Measurements from ENCODE around the gene IFT122.

- TF ChIP-seq SPI1 (IDR thresholded peaks at IDR 0.05; ENCODE audit: borderline replicate concordance, low read depth): no peak
- TF ChIP-seq, protein P1, sequence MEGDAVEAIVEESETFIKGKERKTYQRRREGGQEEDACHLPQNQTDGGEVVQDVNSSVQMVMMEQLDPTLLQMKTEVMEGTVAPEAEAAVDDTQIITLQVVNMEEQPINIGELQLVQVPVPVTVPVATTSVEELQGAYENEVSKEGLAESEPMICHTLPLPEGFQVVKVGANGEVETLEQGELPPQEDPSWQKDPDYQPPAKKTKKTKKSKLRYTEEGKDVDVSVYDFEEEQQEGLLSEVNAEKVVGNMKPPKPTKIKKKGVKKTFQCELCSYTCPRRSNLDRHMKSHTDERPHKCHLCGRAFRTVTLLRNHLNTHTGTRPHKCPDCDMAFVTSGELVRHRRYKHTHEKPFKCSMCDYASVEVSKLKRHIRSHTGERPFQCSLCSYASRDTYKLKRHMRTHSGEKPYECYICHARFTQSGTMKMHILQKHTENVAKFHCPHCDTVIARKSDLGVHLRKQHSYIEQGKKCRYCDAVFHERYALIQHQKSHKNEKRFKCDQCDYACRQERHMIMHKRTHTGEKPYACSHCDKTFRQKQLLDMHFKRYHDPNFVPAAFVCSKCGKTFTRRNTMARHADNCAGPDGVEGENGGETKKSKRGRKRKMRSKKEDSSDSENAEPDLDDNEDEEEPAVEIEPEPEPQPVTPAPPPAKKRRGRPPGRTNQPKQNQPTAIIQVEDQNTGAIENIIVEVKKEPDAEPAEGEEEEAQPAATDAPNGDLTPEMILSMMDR (IDR thresholded peaks at IDR 0.05; ENCODE audit: insufficient read depth, low read length): no peak
- TF ChIP-seq POLR2AphosphoS5 (IDR thresholded peaks at IDR 0.05; ENCODE audit: low read depth): no peak
- no peak for TF ChIP-seq REST (IDR thresholded peaks at IDR 0.05; ENCODE audit: insufficient replicate concordance, low read depth)
- no peak for TF ChIP-seq GABPA (IDR thresholded peaks at IDR 0.05; ENCODE audit: low read depth)
Measured at GRCh38 chr3:129413687-129414506, 26.1 kb upstream of the IFT122 start.
